Urothelium cell line (cell line): ENCODE results near the gene PFN2.
"Not testable (repeated sequence)": the region's sequence is repeated elsewhere in the genome, so short reads cannot be mapped to it uniquely, and the experiment has no call there.

Experiments used
- DNase-seq: peaks from one replicate; pipeline ENCODE4 v3.0.0; 2011; ENCODE audit warnings: low spot score, mixed read lengths
- FAIRE-seq: peaks from 2 replicates; lab custom pipeline; 2011; peaks lifted over from hg19 to GRCh38; lab: Jason Lieb, UNC

Gene PFN2

DNA sequence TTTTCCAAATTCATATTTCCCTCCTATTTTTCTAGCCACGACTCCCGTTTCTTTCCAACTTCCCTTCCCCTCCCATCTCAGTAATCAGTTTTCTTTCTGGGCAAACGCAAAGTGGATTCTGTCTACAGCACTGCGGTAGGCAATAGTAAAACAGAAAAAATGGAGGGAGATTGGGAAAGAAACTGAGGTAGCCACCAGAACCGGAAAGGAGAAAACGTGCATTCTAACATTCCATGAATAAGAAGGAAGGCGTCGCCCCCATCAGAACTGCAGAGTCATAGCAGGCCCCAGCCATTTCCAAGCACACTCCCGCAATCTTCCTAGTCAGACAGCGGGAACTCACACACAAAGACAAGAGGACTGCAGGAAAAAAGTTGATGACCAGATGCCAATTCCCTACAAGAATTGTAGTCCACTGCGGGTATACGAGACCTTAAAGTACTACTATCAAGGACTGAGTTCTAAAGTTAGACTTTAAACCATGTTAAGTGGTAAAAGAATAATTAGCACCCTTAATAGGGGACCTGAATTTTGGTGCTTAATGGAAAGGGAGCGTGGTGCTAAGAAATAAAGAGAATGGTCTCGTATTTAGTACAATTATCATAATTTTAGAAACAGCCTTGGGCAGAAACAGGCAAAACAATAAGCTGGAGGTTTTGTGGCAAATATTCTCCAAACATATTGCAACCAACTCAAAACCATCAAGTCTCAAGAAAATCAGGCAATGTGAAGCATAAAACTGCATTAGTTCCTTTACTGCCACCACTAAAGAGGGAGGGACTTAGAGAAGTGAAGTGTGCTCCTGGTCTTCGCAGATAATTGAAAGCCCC is 1.4 kb downstream of the PFN2 start:
- FAIRE-seq (no peak), DNase-seq (peak; percentile 60)

DNA sequence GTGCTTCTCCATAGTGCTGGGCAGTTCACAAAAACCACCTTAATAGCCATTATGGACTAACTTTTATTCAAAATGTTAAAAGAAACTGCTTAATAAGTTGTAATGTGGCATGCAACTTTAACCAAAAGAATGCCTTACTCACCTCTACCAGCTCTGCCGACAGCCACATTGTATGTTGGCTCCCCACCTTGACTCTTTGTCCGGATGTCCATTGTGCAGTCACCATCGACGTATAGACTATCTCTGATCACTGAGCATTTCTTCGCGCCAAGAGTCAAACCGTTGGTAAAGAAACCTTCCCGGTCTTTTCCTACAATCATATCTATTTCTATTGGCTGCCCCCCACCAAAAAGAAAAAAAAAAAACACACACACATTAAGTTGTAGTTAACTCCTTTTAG is 2.5 kb downstream of the PFN2 start:
- FAIRE-seq (peak; percentile 40), DNase-seq (peak; percentile 4)

DNA sequence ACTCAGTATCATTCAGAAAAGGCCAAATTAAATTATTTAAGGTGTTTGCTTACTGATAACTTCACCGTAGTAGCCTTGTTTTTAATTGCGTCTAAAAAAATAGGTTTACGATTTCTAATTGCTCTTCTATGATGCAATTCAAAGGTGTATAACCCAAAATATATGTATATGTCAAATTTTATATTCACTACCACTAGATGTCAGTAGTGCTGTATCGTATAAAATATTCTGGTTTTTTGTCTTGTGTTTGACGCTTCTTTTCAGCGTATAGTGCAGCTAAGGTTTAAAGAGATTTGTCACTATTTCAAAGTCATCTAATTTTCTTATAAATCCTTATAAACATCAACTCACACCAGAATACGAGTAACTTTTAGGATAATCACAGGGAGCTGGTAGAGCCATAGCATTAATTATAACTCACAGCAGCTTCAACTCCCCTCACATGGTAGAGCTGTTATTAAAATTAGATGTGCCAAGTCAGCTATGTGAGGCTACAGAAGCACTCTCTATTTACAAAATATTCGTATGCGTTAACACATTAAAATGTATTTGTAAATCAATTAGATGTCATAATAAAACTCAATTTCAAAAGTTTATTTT is 3.5 kb downstream of the PFN2 start:
- DNase-seq (peak; percentile 21), FAIRE-seq (no peak)

DNA sequence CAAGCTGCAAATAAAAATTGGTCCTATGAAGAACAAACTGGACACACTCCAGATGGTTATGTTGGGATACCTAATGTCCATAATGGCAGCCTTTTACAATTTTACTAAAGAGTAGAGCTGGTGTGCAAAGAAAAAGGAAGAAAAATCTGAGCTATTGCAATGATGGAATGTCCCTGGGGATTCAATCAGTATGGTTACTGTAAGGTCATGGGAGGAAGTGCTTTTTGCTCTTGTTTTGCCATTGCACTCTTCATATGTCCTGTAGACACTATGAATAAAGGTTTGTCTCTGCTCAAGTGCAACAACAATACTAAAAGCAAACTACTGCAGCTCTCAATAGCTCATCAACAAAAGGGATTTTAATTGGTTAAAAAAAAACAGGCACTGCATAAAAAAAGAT is 5.4 kb downstream of the PFN2 start:
- FAIRE-seq, result no peak
- DNase-seq, result no peak

DNA sequence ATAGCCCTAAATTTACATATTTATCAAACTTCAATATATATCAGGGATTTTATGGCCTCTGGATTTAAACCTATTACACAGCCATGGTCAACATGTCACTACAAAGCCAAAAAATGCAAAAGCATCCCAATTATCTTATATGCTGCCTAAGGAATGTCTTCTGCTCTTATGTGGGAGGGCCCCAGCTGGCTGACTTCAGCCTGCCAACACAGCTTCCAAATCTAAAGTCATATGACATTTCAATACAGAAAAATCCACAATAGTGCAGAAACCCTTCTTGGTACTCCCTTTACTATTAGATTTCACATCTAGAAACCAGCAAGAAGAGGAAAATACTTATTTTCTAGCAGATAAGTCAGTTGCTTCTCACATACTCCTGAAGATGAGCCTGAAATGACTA is 6.4 kb downstream of the PFN2 start:
- FAIRE-seq (no peak), DNase-seq (no peak)

DNA sequence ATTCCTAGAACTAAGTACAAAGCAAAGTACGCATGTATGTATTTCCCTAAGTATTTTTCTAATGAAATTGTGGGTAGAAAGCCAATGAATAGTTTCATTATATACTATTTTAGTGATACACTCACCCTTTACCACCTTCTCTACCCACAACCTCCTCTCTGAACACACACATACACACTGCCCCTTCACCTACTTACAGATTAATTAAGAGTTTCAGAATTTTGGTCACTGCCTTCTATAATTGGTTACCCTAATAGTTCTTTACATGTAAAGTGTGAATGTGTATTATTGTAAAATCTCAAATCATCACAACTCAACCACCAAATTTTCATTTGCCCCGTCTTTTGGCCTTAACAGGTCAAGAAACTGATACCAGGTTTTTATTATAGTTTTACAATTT is 7.2 kb downstream of the PFN2 start:
- no peak for DNase-seq
- FAIRE-seq, result no peak

DNA sequence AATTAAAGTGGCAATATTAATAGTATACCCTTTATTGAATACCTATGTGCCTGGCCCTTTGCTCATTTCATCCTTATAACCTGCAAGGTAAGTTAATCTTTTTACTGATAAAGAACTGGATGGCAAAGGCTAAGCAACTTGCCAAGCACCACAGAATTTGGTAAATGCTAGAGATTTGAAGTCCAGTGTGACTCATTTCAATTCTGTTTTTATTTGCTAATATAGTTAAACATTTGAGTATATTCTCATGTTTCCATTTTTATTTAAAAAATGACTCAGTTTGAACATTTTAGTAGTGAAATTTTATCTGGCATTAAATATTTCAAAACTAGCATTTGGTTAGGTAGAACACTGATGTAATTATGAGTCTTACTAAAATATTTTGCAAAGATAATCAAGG is 11.3 kb downstream of the PFN2 start:
- no peak for FAIRE-seq

DNA sequence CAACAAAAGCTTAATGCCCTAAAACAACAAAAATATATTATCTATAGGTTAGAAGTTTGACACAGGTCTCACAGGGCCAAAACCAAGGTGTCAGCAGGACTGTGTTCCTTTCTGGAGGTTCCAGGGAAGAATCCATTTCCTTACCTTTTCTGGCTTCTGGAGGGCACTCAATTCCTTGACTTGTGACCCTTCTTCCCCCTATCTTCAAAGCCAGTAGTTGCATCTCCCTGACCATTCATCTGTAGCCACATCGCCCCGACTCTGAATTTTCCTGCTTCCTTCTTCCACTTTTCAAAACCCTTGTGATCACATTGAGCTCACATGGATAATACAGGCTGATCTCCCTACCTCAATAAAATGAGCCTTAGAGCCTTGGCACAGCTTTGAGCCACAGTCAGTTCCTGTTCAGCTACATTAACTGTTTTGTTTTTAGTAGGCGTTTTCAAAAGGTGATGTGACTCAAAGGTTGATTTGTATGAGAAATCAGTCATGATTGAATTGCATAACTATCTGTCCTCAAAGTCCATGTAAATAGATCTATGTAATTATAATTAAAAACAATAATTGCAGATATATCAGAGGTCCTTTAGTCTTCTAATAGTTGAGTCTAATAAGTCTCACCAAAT is 12.4 kb downstream of the PFN2 start:
- DNase-seq, result no peak
- no peak for FAIRE-seq

More for the DNA sequence above, 11.3 kb downstream of the PFN2 start:
- no peak for DNase-seq

DNA sequence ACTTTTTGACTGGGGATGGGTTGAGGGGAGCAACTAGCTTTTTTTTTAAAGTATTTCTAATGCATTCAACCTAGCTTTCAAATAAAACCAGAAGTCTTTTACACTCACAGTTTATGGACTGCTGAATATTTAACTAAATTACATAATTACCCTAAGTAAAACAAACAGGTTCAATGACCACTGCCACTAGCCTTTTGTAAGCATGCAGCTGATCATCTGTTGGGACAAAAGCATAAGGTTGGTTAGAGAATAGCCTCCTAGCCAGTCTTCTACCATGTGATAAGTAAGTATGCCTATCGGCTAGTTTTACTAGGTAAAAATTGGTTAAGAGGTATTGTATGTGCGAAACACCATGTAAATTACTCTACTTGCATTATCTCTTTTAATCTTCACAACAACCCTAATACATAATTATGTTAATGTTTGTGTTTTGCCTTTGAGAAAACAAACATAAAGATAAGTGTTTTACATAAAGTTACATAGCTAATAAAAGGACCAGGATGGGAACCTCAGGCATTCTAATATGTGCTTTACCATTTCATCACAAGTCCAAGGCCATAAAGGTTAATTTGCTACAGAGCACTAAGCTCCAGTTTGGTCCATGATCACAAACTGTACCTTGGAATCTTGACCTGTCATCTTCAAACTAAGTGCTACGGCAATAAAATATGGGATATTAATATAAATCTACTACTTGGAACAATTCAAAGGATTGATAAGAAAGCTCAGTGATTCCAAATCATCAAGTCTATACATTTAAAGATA is 13.2 kb downstream of the PFN2 start:
- FAIRE-seq (no peak), DNase-seq (no peak)

DNA sequence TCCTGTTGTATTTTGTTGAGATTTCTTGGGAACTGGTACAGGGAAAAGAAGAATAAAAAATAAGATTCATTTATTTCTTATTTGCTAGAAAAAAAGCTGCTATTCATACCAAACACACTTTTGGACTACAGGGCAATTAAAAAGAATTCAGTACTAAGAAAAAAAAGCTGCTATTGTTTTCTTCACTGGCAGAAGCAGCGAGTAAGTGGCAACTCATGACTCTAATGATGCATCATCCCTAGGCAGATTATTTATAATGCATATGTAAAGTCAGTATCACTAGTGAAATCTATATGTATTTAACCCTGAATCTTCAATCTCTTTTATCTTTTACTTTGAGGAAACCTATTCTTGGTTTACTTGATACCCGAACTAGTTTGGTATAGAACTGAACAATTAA is 15.2 kb downstream of the PFN2 start:
- FAIRE-seq (no peak), DNase-seq (no peak)

DNA sequence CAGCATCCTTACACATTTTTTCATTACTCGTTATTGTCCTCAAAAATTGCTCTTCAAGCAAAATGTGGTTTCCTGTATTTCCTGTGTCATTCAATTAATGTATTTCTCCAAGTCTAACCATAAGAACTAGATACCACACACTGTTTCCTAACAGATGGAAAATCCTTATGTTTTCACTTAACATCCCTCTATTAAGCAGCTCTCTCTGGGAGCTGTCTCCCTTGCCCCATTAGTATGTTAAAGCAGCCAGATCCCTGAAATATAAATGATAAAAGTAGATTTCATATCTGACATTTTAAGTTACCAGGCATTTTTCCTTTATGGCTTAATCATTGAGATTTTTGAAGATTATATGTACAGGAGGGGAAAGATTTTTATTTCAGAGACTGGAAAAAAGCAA is 15.9 kb downstream of the PFN2 start:
- no peak for DNase-seq
- no peak for FAIRE-seq

DNA sequence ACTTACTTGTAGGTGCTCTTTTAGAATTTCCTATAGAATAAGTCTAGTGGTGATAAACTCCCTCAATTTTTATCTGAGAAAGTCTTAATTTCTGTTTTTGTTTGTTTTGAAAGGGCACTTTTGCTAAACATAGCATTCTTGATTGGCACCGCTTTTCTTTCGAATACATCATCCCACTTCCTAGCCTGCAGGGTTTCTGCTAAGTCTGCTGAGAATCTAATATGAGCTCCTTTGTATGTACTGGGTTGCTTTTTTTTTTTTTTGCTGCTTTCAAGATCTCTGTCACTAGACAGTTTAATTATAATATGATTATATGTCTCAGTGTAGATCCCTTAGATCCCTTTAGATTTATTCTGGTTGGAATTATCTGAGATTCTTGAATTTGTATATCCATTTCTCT is 21.5 kb downstream of the PFN2 start:
- DNase-seq (no peak), FAIRE-seq (no peak)

DNA sequence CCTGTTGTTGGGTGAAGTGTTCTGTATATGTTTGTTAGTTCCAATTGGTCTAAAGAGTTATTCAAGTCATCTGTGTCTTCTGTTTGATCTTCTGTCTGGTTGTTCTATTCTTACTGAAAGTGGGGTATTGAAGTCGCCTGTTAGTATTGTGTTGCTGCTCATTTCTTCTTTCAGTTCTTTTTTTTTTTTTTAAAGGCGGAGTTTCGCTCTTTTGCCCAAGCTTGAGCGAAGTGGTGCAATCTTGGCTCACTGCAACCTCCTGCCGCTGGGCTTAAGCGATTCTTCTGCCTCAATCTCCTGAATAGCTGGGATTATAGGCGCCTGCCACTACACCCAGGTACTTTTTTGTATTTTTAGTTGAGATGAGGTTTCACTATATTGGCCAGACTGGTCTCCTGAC is 23.5 kb downstream of the PFN2 start:
- FAIRE-seq, result no peak
- DNase-seq, result no peak

DNA sequence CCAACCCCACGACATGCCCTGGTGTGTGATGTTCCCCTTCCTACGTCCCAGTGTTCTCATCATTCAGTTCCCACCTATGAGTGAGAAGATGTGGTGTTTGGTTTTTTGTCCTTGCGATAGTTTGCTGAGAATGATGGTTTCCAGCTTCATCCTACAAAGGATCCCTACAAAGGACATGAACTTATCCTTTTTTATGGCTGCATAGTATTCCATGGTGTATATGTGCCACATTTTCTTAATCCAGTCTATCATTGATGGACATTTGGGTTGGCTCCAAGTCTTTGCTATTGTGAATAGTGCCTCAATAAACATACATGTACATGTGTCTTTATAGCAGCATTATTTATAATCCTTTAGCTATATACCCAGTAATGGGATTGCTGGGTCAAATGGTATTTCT is 26.7 kb downstream of the PFN2 start:
- FAIRE-seq, DNase-seq: not testable (repeated sequence)

DNA sequence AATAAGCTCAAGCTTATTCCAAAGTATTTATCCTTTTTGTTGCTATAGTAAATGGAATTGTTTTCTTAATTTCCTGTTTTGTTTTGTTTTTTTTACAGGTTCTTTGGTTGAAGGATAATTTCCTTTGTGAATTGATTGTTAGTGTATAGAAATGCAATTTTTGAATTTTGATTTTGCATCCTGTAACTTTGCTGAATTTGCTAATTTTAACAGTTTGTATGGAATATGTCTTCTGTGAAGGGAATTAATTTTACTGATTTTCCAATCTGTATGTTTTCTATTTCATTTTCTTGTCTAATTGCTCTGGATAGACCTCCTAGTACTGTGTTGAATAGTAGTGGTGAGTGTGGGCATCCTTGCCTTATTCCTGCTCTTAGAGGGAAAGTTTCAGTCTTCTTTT is 28.3 kb downstream of the PFN2 start:
- FAIRE-seq (no peak), DNase-seq (no peak)

DNA sequence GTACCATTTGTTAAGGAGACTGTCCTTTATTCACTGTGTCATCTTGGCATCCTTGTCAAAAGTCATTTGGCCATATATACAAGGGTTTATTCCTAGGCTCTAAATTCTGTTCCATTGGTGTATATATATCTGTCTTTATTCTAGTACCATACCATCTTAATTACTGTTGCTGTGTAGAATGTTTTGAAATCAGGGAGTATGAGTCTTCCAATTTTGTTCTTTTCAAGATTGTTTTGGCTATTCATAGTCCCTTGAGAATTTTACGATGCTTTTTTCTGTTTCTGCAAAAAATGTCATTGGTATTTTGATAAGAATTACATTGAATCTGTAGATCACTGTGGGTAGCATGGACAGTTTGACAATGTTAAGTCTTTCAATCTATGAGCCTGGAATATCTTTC is 28.7 kb downstream of the PFN2 start:
- no peak for FAIRE-seq
- DNase-seq, result no peak

DNA sequence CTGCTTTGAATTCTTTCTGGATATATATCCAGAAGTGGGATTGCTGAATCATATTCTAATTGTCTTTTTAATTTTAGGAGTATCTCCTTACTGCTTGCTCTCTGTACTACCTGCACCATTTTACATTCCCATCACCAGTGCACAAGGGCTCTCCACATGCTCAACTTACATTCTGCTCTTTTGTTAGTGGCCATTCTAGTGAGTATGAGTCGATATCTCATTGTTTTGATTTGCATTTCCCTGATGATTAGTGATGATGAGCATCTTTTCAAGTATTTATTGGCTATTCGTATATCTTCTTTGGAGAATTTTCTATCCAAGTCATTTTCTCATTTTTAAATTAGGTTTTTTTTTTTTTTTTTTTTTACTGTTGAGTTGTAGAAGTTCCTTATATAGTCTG is 29.5 kb downstream of the PFN2 start:
- FAIRE-seq (no peak), DNase-seq (no peak)

DNA sequence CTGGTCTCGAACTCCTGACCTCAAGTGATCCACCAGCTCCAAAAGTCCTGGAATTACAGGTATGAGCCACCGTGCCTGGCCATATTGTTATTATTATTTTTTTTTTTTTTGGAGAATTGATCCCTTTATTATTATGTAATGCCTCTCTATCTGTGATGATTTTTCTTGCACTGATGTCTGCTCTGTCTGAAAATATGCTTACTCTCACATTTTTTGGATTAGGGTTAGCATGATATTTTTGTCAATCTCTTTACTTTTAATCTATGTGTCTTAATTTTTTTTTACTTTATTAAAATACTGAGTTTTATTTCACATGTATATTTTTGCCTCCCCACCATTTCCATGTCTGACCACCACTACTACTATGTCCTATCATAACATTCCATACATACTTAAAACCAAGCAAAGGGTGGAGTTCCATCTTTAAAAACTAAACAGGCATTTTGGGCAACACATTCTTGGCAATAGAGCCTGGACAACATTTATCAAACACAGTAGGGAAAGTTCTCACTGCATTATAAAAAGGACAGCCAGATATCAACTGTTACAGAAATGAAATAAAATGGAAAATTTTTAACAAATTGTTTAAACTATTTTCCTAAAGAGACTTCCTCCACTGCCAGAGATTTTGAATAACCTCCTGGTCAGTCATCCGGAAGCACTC is 32.2 kb downstream of the PFN2 start:
- not testable (repeated sequence) for FAIRE-seq, DNase-seq

DNA sequence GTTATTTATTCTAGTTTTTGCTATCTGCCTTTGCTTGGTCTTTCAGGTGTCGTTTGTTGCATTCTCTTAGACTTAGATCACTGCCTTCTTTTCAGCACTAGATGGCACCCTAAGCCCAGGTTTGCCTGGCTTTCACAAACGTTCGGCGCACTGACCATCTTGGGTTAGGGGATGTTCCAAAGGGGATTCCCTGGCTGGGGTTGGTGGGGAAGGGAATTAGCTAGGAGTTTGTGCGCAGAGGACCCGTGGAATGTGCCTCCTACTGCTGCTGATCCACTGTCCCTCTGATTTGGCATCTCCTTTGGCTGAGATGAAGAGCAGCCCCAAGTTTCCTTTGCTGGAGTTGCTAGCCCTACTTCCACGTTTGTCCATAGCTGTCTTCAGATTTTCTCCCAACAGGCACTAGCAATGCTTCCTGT is 33.9 kb downstream of the PFN2 start:
- DNase-seq, result peak; percentile 55
- FAIRE-seq, result no peak

DNA sequence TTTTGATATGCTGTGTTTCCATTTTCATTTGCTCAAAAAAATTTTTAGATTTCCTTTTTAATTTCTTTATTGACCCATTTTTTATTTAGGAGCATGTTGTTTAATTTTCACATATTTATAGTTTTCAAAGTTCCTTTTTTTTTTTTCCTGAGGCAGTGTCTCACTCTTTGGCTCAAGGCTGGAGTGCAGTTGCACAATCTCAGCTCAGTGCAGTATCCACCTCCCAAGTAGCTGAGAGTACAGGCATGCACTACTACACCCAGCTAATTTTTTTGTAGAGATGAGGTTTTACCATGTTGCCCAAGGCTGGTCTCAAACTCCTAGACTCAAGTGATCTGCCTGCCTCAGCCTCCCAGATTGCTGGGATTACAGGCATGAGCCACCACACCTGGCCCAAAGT is 36.2 kb downstream of the PFN2 start:
- no peak for FAIRE-seq
- DNase-seq, result no peak

DNA sequence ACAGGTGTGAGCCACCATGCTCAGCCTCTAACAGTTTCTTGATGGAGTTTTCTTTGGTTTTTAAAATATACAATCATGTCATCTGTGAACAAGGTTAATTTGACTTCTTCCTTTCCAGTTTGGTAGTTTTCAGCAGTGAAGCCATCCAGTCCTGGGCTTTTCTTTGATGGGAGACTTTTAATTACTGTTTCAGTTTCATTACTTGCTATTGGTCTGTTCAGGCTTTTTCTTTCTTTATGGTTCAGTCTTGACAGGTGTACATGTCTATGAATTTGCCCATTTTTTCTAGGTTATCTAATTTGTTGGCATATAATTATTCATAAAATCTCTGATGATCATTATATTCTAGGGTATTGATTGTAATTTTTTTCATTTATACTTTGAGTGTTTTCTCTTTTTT is 36.8 kb downstream of the PFN2 start:
- DNase-seq (no peak), FAIRE-seq (no peak)
